Posterior cingulate gyrus (tissue), 11 donors: ENCODE results near the gene MRPL9.
"Not testable (repeated sequence)": the region's sequence is repeated elsewhere in the genome, so short reads cannot be mapped to it uniquely, and the experiment has no call there.

Experiments used
- DNase-seq, 10 donors: peaks; one replicate each; pipeline versions ENCODE4 v3.0.0 to v3.0.0-alpha.2; 2020 to 2021; ENCODE audit warnings: mixed read lengths in 3 of 10
- intact Hi-C: fragments of 100-400 bp; cut with DNase I; formaldehyde crosslinking; loops from one replicate; pipeline ENCODE4 v1.15.1; 2023

Gene MRPL9

DNA sequence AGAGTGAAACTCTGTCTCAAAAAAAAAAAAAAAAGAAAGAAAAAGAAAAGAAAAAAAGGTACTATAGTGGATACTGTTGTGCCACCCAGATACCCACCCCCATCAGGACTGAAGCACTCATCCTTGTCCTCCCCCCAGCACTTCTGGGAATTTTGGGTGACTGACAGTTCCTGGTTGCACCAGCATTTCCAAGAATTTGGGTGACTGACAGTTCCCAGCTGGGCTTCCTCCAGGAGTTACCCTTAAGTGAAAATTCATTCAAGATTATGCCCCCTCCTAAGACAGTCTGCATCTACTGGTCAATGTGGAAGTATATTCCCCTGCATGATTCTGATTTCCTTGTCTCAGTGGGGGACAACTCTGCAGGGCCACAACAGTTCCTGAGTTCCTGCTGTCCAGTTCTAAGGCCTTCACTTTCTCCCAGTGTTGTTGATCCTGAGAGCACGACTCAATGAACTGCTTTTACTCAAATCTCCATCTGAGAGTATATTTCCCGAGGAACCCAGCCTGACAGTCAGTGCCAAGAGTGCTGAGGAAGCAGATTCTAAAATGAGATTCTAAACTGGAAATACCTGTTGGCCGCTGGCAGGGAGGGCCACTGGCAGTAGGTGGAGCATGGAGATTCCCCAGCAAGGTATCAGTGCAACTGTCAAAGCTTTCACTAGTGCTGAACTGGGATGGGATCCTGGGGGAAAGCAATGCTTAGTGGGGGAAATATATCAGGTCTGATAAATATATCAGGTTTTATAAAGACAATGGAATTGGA, 23.5 kb downstream of the MRPL9 start:
- no peak for DNase-seq
- intact Hi-C loops: loop anchor here (5.0 kb wide), 3 partner anchors 147 to 297 kb away; no protein-coding TSS in a partner anchor

DNA sequence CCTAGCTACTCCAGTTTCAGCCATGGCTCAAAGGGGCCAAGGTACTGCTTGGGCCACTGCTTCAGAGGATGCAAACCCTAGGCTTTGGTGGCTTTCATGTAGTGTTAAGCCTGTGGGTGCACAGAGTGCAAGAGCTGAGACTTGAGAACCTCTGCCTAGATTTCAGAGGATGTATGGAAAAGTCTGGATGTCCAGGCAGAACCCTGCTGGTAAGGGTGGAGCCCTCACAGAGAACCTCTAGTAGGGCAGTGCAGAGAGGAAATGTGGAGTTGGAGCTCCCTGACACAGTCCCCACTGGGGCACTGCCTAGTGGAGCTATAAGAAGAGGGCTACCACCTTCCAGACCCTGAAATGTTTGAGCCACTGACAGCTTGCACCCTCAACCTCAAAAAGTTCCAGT, 25.8 kb downstream of the MRPL9 start:
- intact Hi-C loops: loop anchor here (5.0 kb wide), 3 partner anchors 145 to 295 kb away; no protein-coding TSS in a partner anchor
- DNase-seq: no peak

GRCh38 chr1:151737026-151737425, 26.3 kb downstream of the MRPL9 start:
- DNase-seq: no peak
- intact Hi-C loops: loop anchor here (5.0 kb wide), 3 partner anchors 145 to 295 kb away; no protein-coding TSS in a partner anchor

- DNase-seq, intact Hi-C loops: not testable (repeated sequence)
Measured at GRCh38 chr1:151733995-151734394, 29.3 kb downstream of the MRPL9 start.

DNA sequence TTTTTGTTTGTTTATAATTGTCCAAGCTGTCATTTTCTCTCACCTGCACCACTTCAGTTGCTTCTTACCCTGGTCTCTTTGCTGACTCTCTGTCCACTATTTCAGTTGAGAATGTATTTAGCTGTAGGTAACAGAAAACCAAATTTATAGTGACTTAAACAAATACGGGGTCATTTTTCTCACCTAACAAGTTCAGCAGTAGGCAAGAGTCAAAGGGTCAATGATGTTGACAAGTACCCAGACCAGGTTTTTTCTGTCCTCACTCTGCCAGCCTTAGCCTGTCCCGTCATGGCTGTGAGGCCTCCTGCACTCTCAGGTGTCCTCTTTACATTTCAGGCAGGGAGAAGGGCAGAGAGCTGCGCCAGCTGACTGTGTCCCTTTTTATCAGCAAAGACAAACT, 30.2 kb downstream of the MRPL9 start:
- intact Hi-C loops: no loop called here
- no peak for DNase-seq

DNA sequence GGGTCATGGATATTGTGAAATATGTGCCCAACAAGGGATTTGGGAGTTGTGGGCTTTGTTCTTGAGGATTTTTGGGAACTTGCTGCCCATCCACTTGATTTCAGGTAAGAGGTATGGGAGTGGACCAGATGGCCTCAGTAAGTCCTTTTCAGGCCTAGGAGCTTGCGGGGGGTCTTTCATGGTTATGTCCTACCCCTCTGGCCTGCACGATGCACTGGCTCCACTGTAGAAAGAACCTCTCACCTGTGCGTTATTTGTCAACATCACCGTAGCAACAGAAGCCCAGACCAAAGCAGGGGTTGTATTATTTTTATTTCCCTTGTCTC, 33.4 kb downstream of the MRPL9 start:
- intact Hi-C loops: no loop called here
- DNase-seq: no peak

- intact Hi-C loops: no loop called here
- DNase-seq: peak in 1 of 10 donors; percentile 43
Measured at GRCh38 chr1:151729157-151729965, 33.9 kb downstream of the MRPL9 start.

- intact Hi-C loops: no loop called here
- peak; percentile 37 to 94 (median 60) for DNase-seq
Measured at GRCh38 chr1:151728151-151729054, 34.9 kb downstream of the MRPL9 start.

DNA sequence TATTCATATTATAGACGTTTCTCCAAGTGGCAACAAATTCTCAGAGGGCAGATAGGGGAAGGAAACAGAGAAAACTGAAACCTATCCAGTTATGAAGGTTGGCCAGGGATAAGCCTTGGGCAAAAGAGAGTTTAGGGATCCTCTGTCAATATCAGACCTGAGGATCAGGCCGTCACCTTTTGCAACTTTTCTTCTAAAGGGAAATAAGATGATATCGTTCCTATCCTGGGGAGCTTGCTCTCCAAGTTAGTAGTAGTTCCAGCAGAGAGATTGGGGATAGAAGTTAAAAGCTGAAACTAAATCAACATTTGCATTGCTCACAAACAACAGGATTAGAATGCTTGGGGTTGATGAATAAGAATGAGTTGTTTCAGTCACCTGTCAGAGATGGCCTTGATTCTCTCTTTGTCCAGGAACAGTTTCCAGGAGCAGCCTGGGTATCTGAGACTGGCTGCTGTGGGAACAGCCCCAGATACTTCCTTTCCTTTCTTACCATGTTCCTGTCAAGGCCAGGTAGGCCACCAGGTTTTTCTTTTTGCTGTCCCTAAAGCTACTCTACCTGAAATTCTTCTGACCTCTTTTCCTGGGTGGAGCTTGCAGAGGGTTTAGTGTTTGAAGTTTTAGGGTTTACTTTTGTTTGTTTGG, 39.4 kb downstream of the MRPL9 start:
- no peak for DNase-seq
- intact Hi-C loops: no loop called here

GRCh38 chr1:151721788-151722510, 41.3 kb downstream of the MRPL9 start:
- no peak for DNase-seq

DNA sequence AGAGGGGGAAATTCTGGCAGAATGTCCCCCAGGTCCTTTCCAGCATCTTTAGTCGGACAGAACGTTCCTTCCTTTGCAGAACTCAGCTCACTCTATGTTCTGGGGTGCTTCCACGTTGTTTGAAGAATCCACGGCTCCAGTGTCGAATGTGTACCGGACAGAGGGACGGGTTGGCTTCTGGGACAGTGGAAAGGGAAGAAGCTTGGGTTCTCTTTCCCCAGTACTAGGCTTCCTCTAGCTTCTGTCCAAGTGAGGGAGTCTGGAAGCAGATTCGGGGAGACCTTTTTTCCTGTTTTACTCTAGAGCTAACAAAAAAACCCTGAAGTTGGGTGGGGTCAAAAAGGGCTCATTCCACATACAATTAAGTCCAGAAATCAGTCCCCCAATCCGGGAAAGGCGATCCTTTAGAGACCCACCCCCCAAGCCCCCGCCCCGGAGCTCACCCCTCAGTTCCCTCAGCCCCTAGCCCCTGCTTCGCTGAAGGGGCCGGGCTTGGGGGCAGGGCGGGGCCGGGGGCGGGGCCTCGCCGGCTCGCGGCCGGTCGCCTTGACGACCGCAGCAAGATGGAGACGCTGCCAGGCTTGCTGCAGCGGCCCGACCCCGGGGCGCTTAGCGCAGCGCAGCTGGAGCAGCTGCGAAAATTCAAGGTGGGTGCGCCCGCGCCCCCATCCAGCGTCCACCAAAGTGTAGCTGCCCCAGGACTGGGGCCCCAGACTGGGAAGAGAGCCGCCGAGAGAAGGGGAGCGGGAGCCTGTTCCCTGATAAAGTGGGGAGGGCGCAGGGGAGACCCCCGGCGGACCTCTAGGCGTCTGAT, 42.1 kb downstream of the MRPL9 start, which contains the start of gene RIIAD1:
TSS of gene RIIAD1 (plus strand) at position 549 of the 814 bp plus-strand sequence. CDS start at position 564, 15 bp downstream.
- DNase-seq: peak in 1 of 10 donors; percentile 85
- intact Hi-C loops: no loop called here

More at GRCh38 chr1:151721788-151722510, 41.3 kb downstream of the MRPL9 start:
- intact Hi-C loops: no loop called here

DNA sequence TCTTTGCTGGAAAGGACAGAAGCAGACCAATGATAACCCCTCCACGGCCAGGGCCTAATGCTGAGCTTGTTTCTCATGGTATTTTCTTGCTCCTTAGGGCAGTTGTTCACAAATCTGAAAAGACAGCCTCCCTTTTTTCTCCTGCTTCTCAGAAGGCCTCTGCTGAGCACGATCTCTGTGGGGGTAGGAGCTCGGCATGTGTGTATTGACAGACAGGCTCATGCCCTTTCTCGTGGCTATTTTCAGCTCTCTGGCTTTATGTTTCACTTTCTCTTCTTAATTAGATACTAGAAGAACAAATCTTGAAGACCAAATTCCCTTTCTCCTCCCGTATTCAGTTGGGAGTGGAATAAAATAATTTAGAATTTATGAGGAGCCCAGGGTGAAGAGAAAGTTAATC, 42.7 kb downstream of the MRPL9 start:
- intact Hi-C loops: no loop called here
- peak in 1 of 10 donors; percentile 17 for DNase-seq

- intact Hi-C loops: no loop called here
- DNase-seq: no peak
Measured at GRCh38 chr1:151720125-151720524, 43.2 kb downstream of the MRPL9 start.

DNA sequence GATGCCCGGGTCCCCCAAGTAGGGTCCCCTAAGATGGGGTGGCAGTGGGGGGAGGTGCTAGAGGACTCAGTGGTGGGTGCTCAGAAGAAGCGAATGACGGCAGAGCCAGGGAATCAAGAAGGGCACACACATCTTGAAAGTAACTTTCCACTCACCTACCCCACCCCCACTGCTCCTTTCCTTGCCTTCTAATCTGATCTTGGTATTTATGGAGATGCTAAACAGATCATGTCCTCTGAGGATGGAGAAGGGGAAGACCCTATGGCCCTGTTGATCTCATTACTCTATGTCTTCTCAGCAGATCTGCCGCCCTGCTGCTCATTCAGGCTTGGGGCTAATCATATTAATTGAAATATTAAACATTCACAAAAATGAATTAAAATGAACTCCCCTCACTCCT, 44.6 kb downstream of the MRPL9 start:
- peak in 1 of 10 donors; percentile 35 for DNase-seq
- intact Hi-C loops: no loop called here

DNA sequence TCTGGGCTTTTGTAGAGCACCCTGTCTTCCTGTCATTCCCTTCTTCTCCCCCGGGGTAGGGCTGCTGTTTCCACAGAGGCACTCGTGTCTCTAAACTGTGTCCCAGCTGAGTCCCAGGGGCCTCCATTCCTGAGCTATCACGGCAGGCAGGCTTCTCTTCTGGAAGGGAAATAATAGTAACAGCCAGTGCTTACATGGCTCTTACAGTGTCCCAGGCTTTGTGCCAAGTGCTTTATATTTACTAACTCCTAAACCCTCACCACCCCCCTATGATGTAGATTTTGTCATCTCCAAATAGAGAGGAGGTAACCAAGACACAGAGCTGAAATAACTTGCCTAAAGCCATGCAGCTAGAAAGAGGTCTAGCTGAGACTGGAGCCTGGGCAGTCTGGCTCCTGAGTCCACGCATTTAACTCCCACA, 45.3 kb downstream of the MRPL9 start:
- intact Hi-C loops: no loop called here
- DNase-seq: peak in 1 of 10 donors; percentile 60

GRCh38 chr1:151716771-151717631, 46.3 kb downstream of the MRPL9 start, which contains the start of gene CELF3:
Gene CELF3 (minus strand): TSS chr1:151716803. CDS start chr1:151716020, 783 bp downstream.
- DNase-seq: peak; percentile 41 to 95 (median 74)
- intact Hi-C loops: no loop called here

DNA sequence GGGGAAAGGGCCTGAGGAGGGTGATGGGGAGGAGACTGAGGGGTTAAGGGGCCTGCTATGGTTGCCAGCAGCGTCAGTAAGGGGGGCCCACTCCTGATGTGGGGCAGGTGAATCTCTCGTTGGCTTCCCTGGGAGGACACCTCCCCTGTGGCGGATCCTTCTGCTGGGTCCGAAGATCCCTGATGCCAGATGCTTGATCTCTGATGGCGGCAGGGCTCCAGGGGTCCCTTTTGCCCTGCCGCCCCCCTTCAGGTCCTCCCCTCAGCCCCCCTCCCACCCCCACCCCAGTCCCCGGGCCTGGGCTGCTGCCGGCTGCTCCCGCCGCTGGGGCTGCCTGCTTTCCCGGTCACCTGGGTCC, 46.9 kb downstream of the MRPL9 start:
- DNase-seq: peak in 1 of 10 donors; percentile 35
- intact Hi-C loops: no loop called here
